ENCODE measurements around the gene MID1. TPM values are rescaled to one million over a fixed set of nuclear protein-coding genes. Genes with fewer than 3 reads are reported as not detected.

The MID1 gene
- total RNA-seq, 5 donors from 2014 or later (not counting 1 experiment from before 2014, with no cell fraction given) = 0.09 to 0.29 (median 0.10) TPM; not detected in 2

- no peaks in the 10 kb centered on the region for H3K27me3 ChIP-seq (replicated peaks in 1 of 2; ENCODE audit: control insufficient read depth in 2 of 2, extremely low read depth in 1 of 2, insufficient read depth in 2 of 2, low read length in 1 of 2)
- H3K4me3 ChIP-seq (ENCODE audit: control insufficient read depth in 1 of 2, extremely low read depth in 1 of 2, low read length in 1 of 2) = no peak overlapping the region
- Mint-ChIP-seq H3K36me3 (no peaks in the 10 kb centered on the region), H3K4me1 (no peaks in the 10 kb centered on the region), H3K9me3 (peaks cover 4 to 9% (median 5%) of the 10 kb centered on the region in 3 donors), H3K4me3 (no peak overlapping the region), H3K27me3 (peaks cover 0 to 9% of the 10 kb centered on the region in 2 donors), H3K27ac (no peak overlapping the region)
- 84% methylated on average over 6 of the region's 9 CpGs for WGBS (ENCODE audit: insufficient coverage)
- no peak overlapping the region for H3K27ac ChIP-seq (ENCODE audit: low read length)
- ChIA-PET CTCF (no interaction called here), POLR2A (no interaction called here)
- no peaks in the 10 kb centered on the region for H3K4me1 ChIP-seq (ENCODE audit: control insufficient read depth in 1 of 2, extremely low read depth in 1 of 2, insufficient read depth in 2 of 2, low read length in 2 of 2)
- H3K9me3 ChIP-seq = no peaks in the 10 kb centered on the region
- no peaks in the 10 kb centered on the region for H3K36me3 ChIP-seq (ENCODE audit: control insufficient read depth in 2 of 2, extremely low read depth in 1 of 2, insufficient read depth in 1 of 2, low read length in 1 of 2)
- ATAC-seq (replicated peaks in 1 of 4) = no peak
- no peak for DNase-seq
These were observed 138.1 kb downstream of the MID1 start for GRCh38 chrX:10482261-10482660.

GRCh38 chrX:10480861-10481260 lies 139.5 kb downstream of the MID1 start:
- ChIA-PET CTCF (no interaction called here), POLR2A (no interaction called here)
- H3K27ac ChIP-seq (ENCODE audit: low read length) = no peak overlapping the region
- no peaks in the 10 kb centered on the region for H3K4me1 ChIP-seq (ENCODE audit: control insufficient read depth in 1 of 2, extremely low read depth in 1 of 2, insufficient read depth in 2 of 2, low read length in 2 of 2)
- DNase-seq (no peak), ATAC-seq (replicated peaks in 1 of 4) (no peak)
- WGBS (ENCODE audit: insufficient coverage) = 83% methylated on average over 1 of the region's 5 CpGs
- H3K36me3 ChIP-seq (ENCODE audit: control insufficient read depth in 2 of 2, extremely low read depth in 1 of 2, insufficient read depth in 1 of 2, low read length in 1 of 2) = no peaks in the 10 kb centered on the region
- Mint-ChIP-seq H3K9me3 (peaks cover 4 to 9% (median 5%) of the 10 kb centered on the region in 3 donors), H3K4me1 (no peaks in the 10 kb centered on the region), H3K4me3 (no peak overlapping the region), H3K27ac (no peak overlapping the region), H3K36me3 (no peaks in the 10 kb centered on the region), H3K27me3 (peaks cover 0 to 9% of the 10 kb centered on the region in 2 donors)
- no peak overlapping the region for H3K4me3 ChIP-seq (ENCODE audit: control insufficient read depth in 1 of 2, extremely low read depth in 1 of 2, low read length in 1 of 2)
- no peaks in the 10 kb centered on the region for H3K27me3 ChIP-seq (replicated peaks in 1 of 2; ENCODE audit: control insufficient read depth in 2 of 2, extremely low read depth in 1 of 2, insufficient read depth in 2 of 2, low read length in 1 of 2)
- H3K9me3 ChIP-seq = no peaks in the 10 kb centered on the region

- ATAC-seq (replicated peaks in 1 of 4) (no peak), DNase-seq (no peak)
- POLR2A ChIA-PET = no interaction called here
- no peak overlapping the region for H3K27ac Mint-ChIP-seq
- Histone ChIP-seq H3K9me3 (no peaks in the 10 kb centered on the region), H3K36me3 (ENCODE audit: control insufficient read depth in 2 of 2, extremely low read depth in 1 of 2, insufficient read depth in 1 of 2, low read length in 1 of 2) (no peaks in the 10 kb centered on the region), H3K4me1 (ENCODE audit: control insufficient read depth in 1 of 2, extremely low read depth in 1 of 2, insufficient read depth in 2 of 2, low read length in 2 of 2) (no peaks in the 10 kb centered on the region), H3K27me3 (replicated peaks in 1 of 2; ENCODE audit: control insufficient read depth in 2 of 2, extremely low read depth in 1 of 2, insufficient read depth in 2 of 2, low read length in 1 of 2) (no peaks in the 10 kb centered on the region), H3K4me3 (ENCODE audit: control insufficient read depth in 1 of 2, extremely low read depth in 1 of 2, low read length in 1 of 2) (no peak overlapping the region), H3K27ac (ENCODE audit: low read length) (no peak overlapping the region)
- no peaks in the 10 kb centered on the region for H3K36me3 Mint-ChIP-seq
- CTCF ChIA-PET = no interaction called here
- no peak overlapping the region for H3K4me3 Mint-ChIP-seq
- H3K9me3 Mint-ChIP-seq = peaks cover 4 to 9% (median 5%) of the 10 kb centered on the region in 3 donors
- WGBS (ENCODE audit: insufficient coverage) = 80% methylated on average over 2 of the region's 3 CpGs
- H3K27me3 Mint-ChIP-seq = peaks cover 0 to 9% of the 10 kb centered on the region in 2 donors
- no peaks in the 10 kb centered on the region for H3K4me1 Mint-ChIP-seq
These were observed 140.9 kb downstream of the MID1 start for GRCh38 chrX:10479508-10479907.

GRCh38 chrX:10477525-10477924 lies 142.9 kb downstream of the MID1 start:
- no peak overlapping the region for H3K4me3 Mint-ChIP-seq
- H3K27me3 Mint-ChIP-seq = peaks cover 0 to 9% of the 10 kb centered on the region in 2 donors
- DNase-seq (no peak), ATAC-seq (replicated peaks in 1 of 4) (no peak)
- CTCF ChIA-PET = no interaction called here
- WGBS (ENCODE audit: insufficient coverage) = 92% methylated on average over 2 of the region's 3 CpGs
- no peaks in the 10 kb centered on the region for H3K4me1 ChIP-seq (ENCODE audit: control insufficient read depth in 1 of 2, extremely low read depth in 1 of 2, insufficient read depth in 2 of 2, low read length in 2 of 2)
- POLR2A ChIA-PET = no interaction called here
- H3K36me3 Mint-ChIP-seq = no peaks in the 10 kb centered on the region
- no peaks in the 10 kb centered on the region for H3K36me3 ChIP-seq (ENCODE audit: control insufficient read depth in 2 of 2, extremely low read depth in 1 of 2, insufficient read depth in 1 of 2, low read length in 1 of 2)
- no peaks in the 10 kb centered on the region for H3K4me1 Mint-ChIP-seq
- H3K27me3 ChIP-seq (replicated peaks in 1 of 2; ENCODE audit: control insufficient read depth in 2 of 2, extremely low read depth in 1 of 2, insufficient read depth in 2 of 2, low read length in 1 of 2) = no peaks in the 10 kb centered on the region
- no peaks in the 10 kb centered on the region for H3K9me3 ChIP-seq
- H3K9me3 Mint-ChIP-seq = peaks cover 4 to 9% (median 5%) of the 10 kb centered on the region in 3 donors
- H3K4me3 ChIP-seq (ENCODE audit: control insufficient read depth in 1 of 2, extremely low read depth in 1 of 2, low read length in 1 of 2) = no peak overlapping the region
- no peak overlapping the region for H3K27ac ChIP-seq (ENCODE audit: low read length)
- H3K27ac Mint-ChIP-seq = no peak overlapping the region

- no peaks in the 10 kb centered on the region for H3K4me1 ChIP-seq (ENCODE audit: control insufficient read depth in 1 of 2, extremely low read depth in 1 of 2, insufficient read depth in 2 of 2, low read length in 2 of 2)
- no CpG with 5 or more reads among the region's 6 CpGs for WGBS (ENCODE audit: insufficient coverage)
- ATAC-seq (replicated peaks in 1 of 4) = no peak
- Mint-ChIP-seq H3K4me1 (no peaks in the 10 kb centered on the region), H3K27me3 (peaks cover 0 to 7% of the 10 kb centered on the region in 2 donors), H3K36me3 (no peaks in the 10 kb centered on the region), H3K27ac (no peak overlapping the region), H3K4me3 (no peak overlapping the region), H3K9me3 (peaks cover 4 to 5% (median 4%) of the 10 kb centered on the region in 3 donors)
- no peak overlapping the region for H3K4me3 ChIP-seq (ENCODE audit: control insufficient read depth in 1 of 2, extremely low read depth in 1 of 2, low read length in 1 of 2)
- no peaks in the 10 kb centered on the region for H3K36me3 ChIP-seq (ENCODE audit: control insufficient read depth in 2 of 2, extremely low read depth in 1 of 2, insufficient read depth in 1 of 2, low read length in 1 of 2)
- ChIA-PET CTCF (no interaction called here), POLR2A (no interaction called here)
- no peak for DNase-seq
- H3K9me3 ChIP-seq = no peaks in the 10 kb centered on the region
- H3K27ac ChIP-seq (ENCODE audit: low read length) = no peak overlapping the region
- H3K27me3 ChIP-seq (replicated peaks in 1 of 2; ENCODE audit: control insufficient read depth in 2 of 2, extremely low read depth in 1 of 2, insufficient read depth in 2 of 2, low read length in 1 of 2) = no peaks in the 10 kb centered on the region
These were observed 145.3 kb downstream of the MID1 start for GRCh38 chrX:10474913-10475568.

- Mint-ChIP-seq H3K4me3 (no peak overlapping the region), H3K9me3 (peaks cover 1 to 3% (median 2%) of the 10 kb centered on the region in 3 donors), H3K27me3 (peaks cover 0 to 5% of the 10 kb centered on the region in 2 donors), H3K27ac (no peak overlapping the region), H3K4me1 (no peaks in the 10 kb centered on the region), H3K36me3 (no peaks in the 10 kb centered on the region)
- no peaks in the 10 kb centered on the region for H3K4me1 ChIP-seq (ENCODE audit: control insufficient read depth in 1 of 2, extremely low read depth in 1 of 2, insufficient read depth in 2 of 2, low read length in 2 of 2)
- no peak for DNase-seq
- H3K9me3 ChIP-seq = no peaks in the 10 kb centered on the region
- POLR2A ChIA-PET = no interaction called here
- H3K36me3 ChIP-seq (ENCODE audit: control insufficient read depth in 2 of 2, extremely low read depth in 1 of 2, insufficient read depth in 1 of 2, low read length in 1 of 2) = no peaks in the 10 kb centered on the region
- no peak overlapping the region for H3K4me3 ChIP-seq (ENCODE audit: control insufficient read depth in 1 of 2, extremely low read depth in 1 of 2, low read length in 1 of 2)
- no peak overlapping the region for H3K27ac ChIP-seq (ENCODE audit: low read length)
- ATAC-seq (replicated peaks in 1 of 4) = no peak
- CTCF ChIA-PET = no interaction called here
- H3K27me3 ChIP-seq (replicated peaks in 1 of 2; ENCODE audit: control insufficient read depth in 2 of 2, extremely low read depth in 1 of 2, insufficient read depth in 2 of 2, low read length in 1 of 2) = no peaks in the 10 kb centered on the region
- WGBS (ENCODE audit: insufficient coverage) = no CpG with 5 or more reads among the region's 1 CpG
These were observed 145.9 kb downstream of the MID1 start for GRCh38 chrX:10474510-10474909.

- no peaks in the 10 kb centered on the region for H3K9me3 Mint-ChIP-seq
- Histone ChIP-seq H3K36me3 (ENCODE audit: control insufficient read depth in 2 of 2, extremely low read depth in 1 of 2, insufficient read depth in 1 of 2, low read length in 1 of 2) (no peaks in the 10 kb centered on the region), H3K27ac (ENCODE audit: low read length) (no peak overlapping the region), H3K27me3 (replicated peaks in 1 of 2; ENCODE audit: control insufficient read depth in 2 of 2, extremely low read depth in 1 of 2, insufficient read depth in 2 of 2, low read length in 1 of 2) (no peaks in the 10 kb centered on the region), H3K4me3 (ENCODE audit: control insufficient read depth in 1 of 2, extremely low read depth in 1 of 2, low read length in 1 of 2) (no peak overlapping the region), H3K9me3 (no peaks in the 10 kb centered on the region), H3K4me1 (ENCODE audit: control insufficient read depth in 1 of 2, extremely low read depth in 1 of 2, insufficient read depth in 2 of 2, low read length in 2 of 2) (no peaks in the 10 kb centered on the region)
- H3K36me3 Mint-ChIP-seq = no peaks in the 10 kb centered on the region
- H3K4me3 Mint-ChIP-seq = no peak overlapping the region
- ChIA-PET POLR2A (no interaction called here), CTCF (no interaction called here)
- H3K4me1 Mint-ChIP-seq = no peaks in the 10 kb centered on the region
- ATAC-seq (replicated peaks in 1 of 4) = no peak
- WGBS (ENCODE audit: insufficient coverage) = no CpG with 5 or more reads among the region's 3 CpGs
- no peak for DNase-seq
- H3K27me3 Mint-ChIP-seq = peaks cover 0 to 3% of the 10 kb centered on the region in 2 donors
- no peak overlapping the region for H3K27ac Mint-ChIP-seq
These were observed 149.0 kb downstream of the MID1 start for GRCh38 chrX:10471418-10471817.
